Measurements from ENCODE around the gene KRT81. TPM values are rescaled to one million over a fixed set of nuclear protein-coding genes. Genes with fewer than 3 reads are reported as not detected.

Gene KRT81
- total and polyA plus RNA-seq, 8 donors, result 0.12 to 0.26 TPM; not detected in 6

- no peaks in the 10 kb centered on the region for H3K36me3 ChIP-seq
- no peak overlapping the region for H3K4me3 ChIP-seq
- intact Hi-C loops (cut with DNase I), result no loop called here
- H3K27me3 ChIP-seq, result peaks cover 0 to 65% of the 10 kb centered on the region in 2 donors
- DNase-seq (no peak), ATAC-seq (no peak)
- no peak for TF ChIP-seq CTCF (IDR thresholded peaks at IDR 0.05)
- no peaks in the 10 kb centered on the region for H3K9me3 ChIP-seq
- no peaks in the 10 kb centered on the region for H3K4me1 ChIP-seq
- no peak overlapping the region for H3K27ac ChIP-seq
Measured at GRCh38 chr12:52314511-52314910, 23.2 kb upstream of the KRT81 start.

GRCh38 chr12:52313926-52314325, 22.6 kb upstream of the KRT81 start:
- Histone ChIP-seq H3K27me3 (peaks cover 4 to 65% of the 10 kb centered on the region in 2 donors), H3K27ac (no peak overlapping the region), H3K9me3 (no peaks in the 10 kb centered on the region), H3K36me3 (no peaks in the 10 kb centered on the region), H3K4me1 (peaks cover 0 to under 1% of the 10 kb centered on the region in 2 donors), H3K4me3 (no peak overlapping the region)
- ATAC-seq (no peak), DNase-seq (no peak)
- no peak for TF ChIP-seq CTCF (IDR thresholded peaks at IDR 0.05)
- intact Hi-C loops (cut with DNase I), result no loop called here

- Histone ChIP-seq H3K27ac (no peak overlapping the region), H3K36me3 (no peaks in the 10 kb centered on the region), H3K9me3 (no peaks in the 10 kb centered on the region), H3K27me3 (peaks cover 7 to 65% of the 10 kb centered on the region in 2 donors), H3K4me3 (no peak overlapping the region), H3K4me1 (peaks cover 4 to 5% of the 10 kb centered on the region in 2 donors)
- ATAC-seq (no peak), DNase-seq (no peak)
- intact Hi-C loops (cut with DNase I), result no loop called here
- no peak for TF ChIP-seq CTCF (IDR thresholded peaks at IDR 0.05)
Measured at GRCh38 chr12:52313461-52313860, 22.1 kb upstream of the KRT81 start.

GRCh38 chr12:52312086-52312485, 20.8 kb upstream of the KRT81 start:
- H3K9me3 ChIP-seq, result no peaks in the 10 kb centered on the region
- no peak for DNase-seq
- intact Hi-C loops (cut with DNase I), result no loop called here
- H3K36me3 ChIP-seq, result no peaks in the 10 kb centered on the region
- H3K27me3 ChIP-seq, result peaks cover 11 to 69% of the 10 kb centered on the region in 2 donors
- TF ChIP-seq CTCF (IDR thresholded peaks at IDR 0.05), result no peak
- no peak overlapping the region for H3K27ac ChIP-seq
- H3K4me1 ChIP-seq, result peaks cover 5 to 10% of the 10 kb centered on the region in 2 donors
- no peak for ATAC-seq
- no peak overlapping the region for H3K4me3 ChIP-seq

- DNase-seq (no peak), ATAC-seq (no peak)
- Histone ChIP-seq H3K27ac (no peak overlapping the region), H3K36me3 (no peaks in the 10 kb centered on the region), H3K9me3 (no peaks in the 10 kb centered on the region), H3K4me3 (no peak overlapping the region), H3K4me1 (peaks cover 5 to 10% of the 10 kb centered on the region in 2 donors), H3K27me3 (peaks cover 11 to 78% of the 10 kb centered on the region in 2 donors)
- intact Hi-C loops (cut with DNase I), result no loop called here
- TF ChIP-seq CTCF (IDR thresholded peaks at IDR 0.05), result no peak
Measured at GRCh38 chr12:52311285-52311648, 19.9 kb upstream of the KRT81 start.
